Measurements from ENCODE around the gene ME3. TPM values are rescaled to one million over a fixed set of nuclear protein-coding genes. Genes with fewer than 3 reads are reported as not detected.

Gene ME3
- total RNA-seq, 1 donor from 2014 or later: 12.2 TPM

- Mint-ChIP-seq H3K9me3 (no peaks in the 10 kb centered on the region), H3K36me3 (ENCODE audit: low read depth) (no peaks in the 10 kb centered on the region), H3K27ac (no peak overlapping the region), H3K27me3 (peaks cover 3% of the 10 kb centered on the region), H3K4me1 (peaks cover 4% of the 10 kb centered on the region), H3K4me3 (no peak overlapping the region)
- no peak for DNase-seq
- intact Hi-C loops (cut with micrococcal nuclease): no loop called here
Measured at GRCh38 chr11:86507249-86507845, 165.1 kb downstream of the ME3 start.

DNA sequence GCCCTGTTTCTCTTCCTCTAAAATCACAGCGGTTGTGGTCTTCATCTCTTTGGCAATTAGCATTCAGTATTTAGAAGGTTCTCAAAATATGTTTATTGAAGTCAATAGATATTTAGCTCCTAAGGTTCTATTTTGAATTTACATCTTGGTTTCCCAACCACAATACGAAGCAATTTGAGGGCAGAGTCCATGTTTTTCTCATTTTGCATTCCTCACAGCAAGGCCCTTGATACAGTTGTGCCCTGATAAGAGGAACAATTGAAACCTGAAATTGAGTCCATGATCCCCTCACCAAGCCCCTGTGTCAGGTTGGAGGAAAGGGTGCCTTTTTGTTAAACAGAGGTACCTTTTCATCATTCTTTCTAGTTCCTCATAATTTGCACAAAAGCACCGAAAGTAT lies 166.2 kb downstream of the ME3 start:
- intact Hi-C loops (cut with micrococcal nuclease): no loop called here
- H3K4me3 Mint-ChIP-seq: no peak overlapping the region
- no peaks in the 10 kb centered on the region for H3K9me3 Mint-ChIP-seq
- H3K27ac Mint-ChIP-seq: no peak overlapping the region
- no peaks in the 10 kb centered on the region for H3K36me3 Mint-ChIP-seq (ENCODE audit: low read depth)
- H3K4me1 Mint-ChIP-seq: peaks cover 4% of the 10 kb centered on the region
- no peak for DNase-seq
- peaks cover 3% of the 10 kb centered on the region for H3K27me3 Mint-ChIP-seq

DNA sequence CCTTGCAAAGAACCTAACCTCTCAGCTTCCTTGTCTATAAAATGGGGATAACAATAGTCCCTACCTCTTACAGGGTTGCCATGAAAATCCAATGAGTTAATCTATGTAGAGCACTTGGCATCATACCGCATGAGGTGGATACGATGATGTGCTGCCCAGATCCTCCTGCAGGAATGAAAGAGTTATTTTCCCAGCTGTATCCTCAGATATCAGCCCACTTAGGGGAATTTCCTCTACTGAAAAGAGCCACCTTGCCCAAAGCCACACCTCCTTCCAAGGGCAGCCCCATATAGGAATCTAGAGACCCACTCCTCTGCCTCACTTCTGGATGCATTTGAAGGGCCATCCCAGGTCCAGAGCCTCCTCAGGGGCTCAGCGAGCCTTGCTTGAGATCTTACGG lies 169.3 kb downstream of the ME3 start:
- H3K36me3 Mint-ChIP-seq (ENCODE audit: low read depth): no peaks in the 10 kb centered on the region
- H3K4me3 Mint-ChIP-seq: no peak overlapping the region
- H3K27me3 Mint-ChIP-seq: peaks cover 8% of the 10 kb centered on the region
- H3K27ac Mint-ChIP-seq: no peak overlapping the region
- no peaks in the 10 kb centered on the region for H3K9me3 Mint-ChIP-seq
- peaks cover 7% of the 10 kb centered on the region for H3K4me1 Mint-ChIP-seq
- DNase-seq: no peak
- intact Hi-C loops (cut with micrococcal nuclease): loop anchor here (5.0 kb wide), 2 partner anchors 239 to 751 kb away; no protein-coding TSS in a partner anchor

DNA sequence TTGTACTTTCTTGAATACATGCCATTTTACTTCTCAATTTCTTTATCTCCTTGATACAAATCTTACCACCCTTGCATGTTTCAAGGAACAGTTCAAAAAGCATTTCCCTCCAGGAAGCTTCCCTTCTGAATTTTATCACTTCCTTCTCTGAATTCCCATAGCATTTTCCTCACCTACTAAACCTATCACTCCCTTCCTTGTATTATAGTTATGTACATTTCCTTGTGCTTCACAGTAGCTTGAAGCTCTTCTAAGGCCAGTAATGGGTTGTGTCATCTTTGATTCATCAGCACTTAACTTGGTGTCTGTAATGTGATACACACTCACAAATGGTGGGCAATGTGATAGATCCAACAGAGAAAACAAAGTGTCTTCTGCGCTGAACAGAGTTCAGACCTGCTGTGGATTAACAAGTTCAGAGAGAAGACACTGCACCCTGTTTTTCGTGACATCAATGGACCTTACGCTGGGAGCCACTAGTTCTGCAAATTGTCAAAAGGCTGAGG lies 170.2 kb downstream of the ME3 start:
- Mint-ChIP-seq H3K9me3 (no peaks in the 10 kb centered on the region), H3K4me3 (no peak overlapping the region), H3K27me3 (peaks cover 8% of the 10 kb centered on the region), H3K4me1 (peaks cover 7% of the 10 kb centered on the region), H3K36me3 (ENCODE audit: low read depth) (no peaks in the 10 kb centered on the region), H3K27ac (no peak overlapping the region)
- DNase-seq: no peak
- intact Hi-C loops (cut with micrococcal nuclease): loop anchor here (5.0 kb wide), 2 partner anchors 240 to 750 kb away; no protein-coding TSS in a partner anchor

DNA sequence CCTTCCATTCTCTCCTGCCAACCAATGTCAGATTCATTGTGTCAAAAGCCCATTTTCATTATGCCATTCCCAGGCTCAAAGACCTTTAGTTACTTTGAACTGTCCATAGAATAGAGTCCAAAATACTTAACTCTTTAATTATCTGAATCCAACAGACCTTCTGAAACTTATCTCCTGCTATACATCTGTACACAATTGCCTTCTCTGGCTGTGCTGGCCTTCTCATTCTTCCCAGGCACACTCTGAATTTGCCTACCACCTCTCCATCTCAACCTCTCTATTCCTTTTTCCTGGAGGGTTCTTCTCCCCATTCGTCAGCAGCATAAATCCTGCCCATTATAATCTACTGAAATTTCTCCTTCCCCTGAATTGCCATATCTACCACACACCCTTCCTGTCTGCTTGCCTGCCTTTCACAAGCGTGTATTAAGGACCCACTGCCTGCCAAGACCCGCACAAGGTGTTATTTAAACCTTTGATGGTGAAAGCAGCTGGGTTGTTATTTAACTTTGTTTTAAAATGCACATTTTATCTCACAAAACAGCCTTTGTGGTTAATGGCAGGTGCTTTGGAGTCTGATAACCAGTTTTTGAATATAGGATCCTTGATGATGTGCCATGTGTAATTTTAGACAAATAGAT lies 171.8 kb downstream of the ME3 start:
- Mint-ChIP-seq H3K27ac (no peak overlapping the region), H3K9me3 (no peaks in the 10 kb centered on the region), H3K4me1 (peaks cover 7% of the 10 kb centered on the region), H3K27me3 (peaks cover 5% of the 10 kb centered on the region), H3K36me3 (ENCODE audit: low read depth) (no peaks in the 10 kb centered on the region), H3K4me3 (no peak overlapping the region)
- no peak for DNase-seq
- intact Hi-C loops (cut with micrococcal nuclease): loop anchor here (5.0 kb wide), 2 partner anchors 242 to 748 kb away; no protein-coding TSS in a partner anchor

DNA sequence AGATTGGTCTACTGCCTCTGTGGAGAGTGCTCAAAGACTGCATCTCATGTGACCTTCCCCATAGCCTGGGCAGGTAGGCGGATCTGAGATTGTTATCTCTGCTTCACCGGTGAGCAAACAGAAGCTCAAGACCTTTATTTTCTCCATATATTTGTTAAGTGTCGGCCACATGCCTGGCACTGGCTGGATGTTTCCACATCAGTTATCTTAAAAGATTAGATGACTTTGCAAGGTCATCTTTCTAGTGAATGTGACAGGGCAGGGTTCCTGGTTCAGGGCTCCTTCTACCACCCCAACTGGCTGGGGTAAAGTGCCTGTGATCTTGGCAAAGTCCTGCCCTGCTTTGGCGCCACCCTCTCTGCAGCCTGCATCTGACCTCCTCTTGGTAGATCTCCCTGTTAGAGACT lies 172.7 kb downstream of the ME3 start:
- Mint-ChIP-seq H3K27ac (no peak overlapping the region), H3K27me3 (peaks cover 5% of the 10 kb centered on the region), H3K4me3 (no peak overlapping the region), H3K9me3 (no peaks in the 10 kb centered on the region), H3K4me1 (peaks cover 6% of the 10 kb centered on the region), H3K36me3 (ENCODE audit: low read depth) (no peaks in the 10 kb centered on the region)
- no peak for DNase-seq
- intact Hi-C loops (cut with micrococcal nuclease): loop anchor here (5.0 kb wide), 2 partner anchors 243 to 747 kb away; no protein-coding TSS in a partner anchor

- no peak overlapping the region for H3K27ac Mint-ChIP-seq
- intact Hi-C loops (cut with micrococcal nuclease): no loop called here
Measured at GRCh38 chr11:86497836-86498235, 174.6 kb downstream of the ME3 start.

GRCh38 chr11:86497310-86497709 lies 175.1 kb downstream of the ME3 start:
- Mint-ChIP-seq H3K9me3 (no peaks in the 10 kb centered on the region), H3K36me3 (ENCODE audit: low read depth) (no peaks in the 10 kb centered on the region), H3K27ac (no peak overlapping the region), H3K4me1 (peaks cover 3% of the 10 kb centered on the region), H3K4me3 (no peak overlapping the region), H3K27me3 (peaks cover 5% of the 10 kb centered on the region)
- intact Hi-C loops (cut with micrococcal nuclease): no loop called here
- no peak for DNase-seq

More at GRCh38 chr11:86497836-86498235, 174.6 kb downstream of the ME3 start:
- Mint-ChIP-seq H3K36me3 (ENCODE audit: low read depth) (no peaks in the 10 kb centered on the region), H3K4me1 (peaks cover 3% of the 10 kb centered on the region), H3K9me3 (no peaks in the 10 kb centered on the region), H3K4me3 (no peak overlapping the region), H3K27me3 (peaks cover 5% of the 10 kb centered on the region)
- DNase-seq: no peak

DNA sequence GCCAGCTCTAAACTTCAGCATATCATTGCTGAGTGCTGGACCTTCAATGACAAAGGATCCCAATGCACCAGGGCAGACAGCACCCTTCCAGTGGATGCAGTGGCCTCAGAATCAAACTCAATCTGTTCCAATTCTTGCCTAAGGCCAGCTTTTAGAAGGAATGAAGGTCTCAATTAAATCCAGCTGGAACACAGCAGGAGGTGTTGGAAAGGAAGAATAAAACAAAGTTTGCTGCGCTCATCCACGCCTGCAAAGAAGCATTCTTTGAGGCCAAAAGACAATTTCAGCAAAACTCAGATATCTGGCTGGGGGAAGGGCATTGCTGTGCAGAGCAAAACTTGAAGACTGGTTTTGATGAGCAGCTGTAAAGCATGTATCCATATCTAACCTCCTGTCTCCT lies 177.1 kb downstream of the ME3 start:
- H3K9me3 Mint-ChIP-seq: no peaks in the 10 kb centered on the region
- peaks cover 5% of the 10 kb centered on the region for H3K27me3 Mint-ChIP-seq
- H3K27ac Mint-ChIP-seq: no peak overlapping the region
- H3K36me3 Mint-ChIP-seq (ENCODE audit: low read depth): no peaks in the 10 kb centered on the region
- intact Hi-C loops (cut with micrococcal nuclease): no loop called here
- H3K4me3 Mint-ChIP-seq: no peak overlapping the region
- H3K4me1 Mint-ChIP-seq: peaks cover 3% of the 10 kb centered on the region
- DNase-seq: no peak

DNA sequence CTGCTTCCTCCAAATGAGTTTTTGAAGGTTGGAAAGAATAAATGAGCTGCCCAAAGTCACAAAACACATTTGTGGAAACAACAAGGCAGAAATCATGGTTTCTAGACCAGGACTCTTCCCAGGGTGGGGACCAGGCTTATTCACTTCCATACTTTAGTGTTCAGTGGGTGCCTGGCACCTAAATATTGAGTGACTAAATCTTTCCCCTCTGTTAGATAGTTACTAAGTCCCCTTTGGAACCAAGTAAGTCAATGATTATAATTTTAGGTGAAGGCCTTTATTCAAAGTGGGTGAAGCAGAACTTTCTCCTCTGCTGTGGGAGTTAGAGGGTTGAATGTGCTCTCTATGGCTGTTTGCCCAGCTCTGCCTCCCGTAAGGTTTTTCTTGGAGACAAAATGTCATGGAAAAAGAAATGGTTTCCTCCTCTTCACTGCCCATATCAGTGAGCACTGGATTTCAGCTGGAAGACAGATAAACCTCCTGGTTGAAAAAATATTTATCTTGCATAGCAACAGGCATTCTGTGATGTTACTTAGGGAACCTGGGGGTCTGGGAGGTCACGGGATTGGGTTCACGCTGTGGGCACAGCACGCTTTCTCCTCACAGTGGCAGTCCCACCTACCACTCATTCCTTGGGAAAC lies 179.9 kb downstream of the ME3 start:
- Mint-ChIP-seq H3K4me3 (no peak overlapping the region), H3K4me1 (no peaks in the 10 kb centered on the region), H3K36me3 (ENCODE audit: low read depth) (no peaks in the 10 kb centered on the region), H3K9me3 (no peaks in the 10 kb centered on the region), H3K27me3 (no peaks in the 10 kb centered on the region), H3K27ac (no peak overlapping the region)
- intact Hi-C loops (cut with micrococcal nuclease): no loop called here
- DNase-seq: no peak

DNA sequence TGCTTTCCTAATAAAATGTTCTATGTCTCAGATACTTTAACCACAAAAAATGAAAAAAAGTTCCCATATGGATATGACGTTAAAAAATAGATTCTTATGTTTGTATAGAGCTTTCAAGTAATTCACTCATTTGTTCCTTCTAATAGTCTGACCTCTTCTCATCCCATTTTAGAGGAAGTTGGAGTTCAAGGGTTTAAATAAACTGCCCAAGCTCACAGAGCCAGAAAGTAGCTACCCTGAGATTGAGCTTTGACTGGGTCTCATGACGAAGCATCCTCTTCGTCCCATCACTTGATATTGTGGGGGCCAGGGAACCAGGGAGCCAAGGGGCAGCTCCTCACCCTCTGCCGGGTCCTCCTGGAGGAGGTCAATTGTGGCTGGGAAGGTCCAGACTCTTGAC lies 181.4 kb downstream of the ME3 start:
- no peak for DNase-seq
- Mint-ChIP-seq H3K36me3 (ENCODE audit: low read depth) (no peaks in the 10 kb centered on the region), H3K27me3 (no peaks in the 10 kb centered on the region), H3K4me3 (no peak overlapping the region), H3K27ac (no peak overlapping the region), H3K4me1 (peaks cover 5% of the 10 kb centered on the region), H3K9me3 (peaks cover 1% of the 10 kb centered on the region)
- intact Hi-C loops (cut with micrococcal nuclease): no loop called here

GRCh38 chr11:86490582-86490981 lies 181.8 kb downstream of the ME3 start:
- H3K36me3 Mint-ChIP-seq (ENCODE audit: low read depth): no peaks in the 10 kb centered on the region
- no peaks in the 10 kb centered on the region for H3K27me3 Mint-ChIP-seq
- peaks cover 6% of the 10 kb centered on the region for H3K9me3 Mint-ChIP-seq
- DNase-seq: no peak
- intact Hi-C loops (cut with micrococcal nuclease): no loop called here
- H3K4me3 Mint-ChIP-seq: no peak overlapping the region
- H3K4me1 Mint-ChIP-seq: peaks cover 5% of the 10 kb centered on the region
- H3K27ac Mint-ChIP-seq: no peak overlapping the region

- Mint-ChIP-seq H3K4me3 (no peak overlapping the region), H3K27ac (no peak overlapping the region), H3K36me3 (ENCODE audit: low read depth) (no peaks in the 10 kb centered on the region), H3K4me1 (peaks cover 5% of the 10 kb centered on the region), H3K27me3 (no peaks in the 10 kb centered on the region), H3K9me3 (peaks cover 7% of the 10 kb centered on the region)
- intact Hi-C loops (cut with micrococcal nuclease): no loop called here
- DNase-seq: no peak
Measured at GRCh38 chr11:86489442-86489841, 183.0 kb downstream of the ME3 start.

DNA sequence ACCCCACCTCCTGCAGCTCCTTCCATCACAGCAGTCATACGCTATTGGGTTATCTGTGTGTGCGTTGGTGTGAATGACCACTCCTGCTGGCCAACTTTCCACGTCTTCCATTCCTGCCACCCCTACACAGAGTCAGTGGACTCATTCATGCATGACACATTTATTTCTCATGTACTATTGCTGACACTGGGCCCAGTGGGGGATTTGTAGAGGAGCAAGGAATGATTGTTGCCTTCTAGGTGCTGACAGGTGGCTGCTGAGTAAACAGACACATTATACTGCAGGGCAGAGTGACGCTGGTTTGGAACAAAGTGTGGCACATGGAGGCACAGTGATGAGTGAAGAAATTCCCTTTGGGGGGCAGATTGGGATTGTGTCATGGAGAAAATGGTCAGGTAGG lies 183.9 kb downstream of the ME3 start:
- intact Hi-C loops (cut with micrococcal nuclease): no loop called here
- H3K27me3 Mint-ChIP-seq: no peaks in the 10 kb centered on the region
- H3K9me3 Mint-ChIP-seq: peaks cover 7% of the 10 kb centered on the region
- H3K27ac Mint-ChIP-seq: no peak overlapping the region
- H3K4me1 Mint-ChIP-seq: peaks cover 5% of the 10 kb centered on the region
- no peak for DNase-seq
- H3K4me3 Mint-ChIP-seq: no peak overlapping the region
- H3K36me3 Mint-ChIP-seq (ENCODE audit: low read depth): no peaks in the 10 kb centered on the region

Data from activated CD4-positive, alpha-beta T cell treated with anti-CD3 and anti-CD28 coated beads, Interleukin-2, amount 10 ng/mL, durations not matched to agents 24 days and 14 days (primary cell).